GM15510 (cell line): ENCODE data around the gene C22orf31.

ENCODE experiments used
- POLR2A ChIP-seq: IDR thresholded peaks from 3 replicates; pipeline ENCODE4 v1.6.1; 2011; ENCODE audit warnings: borderline replicate concordance; ENCODE audit not compliant: insufficient read length; ENCODE audit errors: extremely low read depth

Gene C22orf31

DNA sequence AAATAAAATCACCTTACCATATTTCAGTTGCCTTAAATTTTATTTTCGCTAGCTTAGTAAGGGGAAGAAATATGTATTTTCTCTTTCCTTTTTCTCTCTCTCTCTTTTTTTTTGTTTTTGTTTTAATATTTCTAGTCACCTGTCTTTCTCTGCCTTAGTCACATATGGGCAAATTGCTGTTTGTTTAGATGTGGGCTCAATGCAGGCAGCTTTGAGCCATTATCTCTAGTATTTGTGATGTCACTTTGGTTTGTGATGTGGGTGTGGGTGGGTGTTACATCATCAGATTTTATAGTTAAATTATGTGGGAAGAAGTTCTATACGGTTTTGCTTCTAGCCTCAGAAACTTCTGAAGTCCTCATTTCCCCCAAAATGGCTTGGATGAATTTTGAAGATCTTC, at the start of gene C22orf31:
TSS of gene C22orf31 (minus strand) at position 59 of the 400 bp plus-strand sequence. CDS start at position 20, 39 bp downstream.
- no peak for TF ChIP-seq POLR2A

DNA sequence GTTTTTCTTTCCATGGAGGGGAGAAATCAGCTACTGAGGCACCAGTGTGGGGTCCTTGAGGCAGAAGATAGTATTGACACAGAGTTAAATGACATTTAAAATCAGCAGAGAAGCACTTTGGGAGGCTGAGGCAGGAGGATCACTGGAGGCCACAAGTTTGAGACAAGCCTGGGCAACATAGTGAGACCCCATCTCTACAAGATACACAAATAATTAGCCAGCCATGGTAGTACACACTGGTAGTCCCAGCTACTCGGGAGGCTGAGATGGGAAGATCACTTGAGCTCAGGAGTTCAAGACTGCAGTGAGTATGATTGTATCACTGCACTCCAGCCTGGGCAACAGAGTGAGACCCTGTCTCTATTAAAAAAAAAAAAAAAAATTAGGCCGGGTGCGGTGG, 49.3 kb upstream of the C22orf31 start:
- no peak for TF ChIP-seq POLR2A

GRCh38 chr22:29109822-29110221, 48.2 kb upstream of the C22orf31 start:
- TF ChIP-seq POLR2A: no peak

DNA sequence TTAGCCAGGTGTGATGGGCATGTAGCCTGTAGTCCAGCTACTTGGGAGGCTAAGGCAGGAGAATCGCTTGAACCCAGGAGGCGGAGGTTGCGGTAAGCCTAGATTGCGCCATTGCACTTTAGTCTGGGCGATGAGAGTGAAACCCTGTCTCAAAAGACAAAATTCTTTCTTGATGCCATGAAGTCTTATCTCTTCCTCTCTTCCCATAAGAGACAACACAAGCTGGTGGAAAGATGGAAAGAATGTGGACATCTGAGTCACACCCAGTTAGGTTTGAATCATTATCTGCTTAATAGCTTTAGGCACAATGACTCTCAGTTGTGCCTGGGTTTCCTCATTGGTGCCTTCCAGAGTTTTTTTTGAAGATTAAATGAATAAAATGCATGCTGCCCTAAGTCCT, 46.5 kb upstream of the C22orf31 start:
- TF ChIP-seq POLR2A: no peak

- TF ChIP-seq POLR2A: no peak
These were observed 45.2 kb upstream of the C22orf31 start for GRCh38 chr22:29106839-29107238.

DNA sequence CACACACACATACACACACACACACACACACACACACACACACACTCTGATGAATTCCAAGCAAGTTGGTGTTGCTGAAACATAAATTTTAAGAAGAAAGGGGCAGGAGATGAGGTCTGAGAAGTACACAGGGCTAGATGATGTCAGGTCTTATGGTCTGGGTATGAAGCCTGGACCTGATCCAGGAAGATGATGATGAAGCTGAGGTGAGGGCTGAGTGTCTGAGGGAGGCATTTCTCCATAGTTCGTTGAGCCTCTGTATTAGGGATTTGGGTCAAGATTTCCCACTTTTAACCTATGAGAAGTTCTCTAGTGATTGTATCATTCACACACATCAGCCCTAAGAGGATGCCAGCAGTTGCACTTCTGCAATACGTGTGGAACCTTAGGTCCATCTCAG, 43.8 kb upstream of the C22orf31 start:
- TF ChIP-seq POLR2A: no peak

DNA sequence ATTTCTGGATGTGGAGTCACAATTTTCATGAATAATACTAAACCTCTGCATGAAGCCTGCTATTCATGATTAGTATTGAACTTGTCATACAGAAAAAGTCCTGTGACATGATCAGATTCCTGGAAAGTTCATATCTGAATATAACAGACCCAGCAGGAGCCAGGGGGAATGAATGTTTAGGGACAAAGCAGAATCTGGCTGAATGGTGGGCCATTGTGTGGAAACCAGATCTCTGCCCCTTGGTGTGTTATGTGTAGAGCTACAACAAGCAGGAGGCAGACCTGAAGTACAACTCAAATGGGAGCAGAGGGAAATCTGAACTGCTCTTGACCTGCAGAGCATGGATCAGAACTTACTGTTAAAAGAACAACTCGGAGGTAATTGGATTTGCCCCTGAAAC, 41.5 kb upstream of the C22orf31 start:
- no peak for TF ChIP-seq POLR2A

DNA sequence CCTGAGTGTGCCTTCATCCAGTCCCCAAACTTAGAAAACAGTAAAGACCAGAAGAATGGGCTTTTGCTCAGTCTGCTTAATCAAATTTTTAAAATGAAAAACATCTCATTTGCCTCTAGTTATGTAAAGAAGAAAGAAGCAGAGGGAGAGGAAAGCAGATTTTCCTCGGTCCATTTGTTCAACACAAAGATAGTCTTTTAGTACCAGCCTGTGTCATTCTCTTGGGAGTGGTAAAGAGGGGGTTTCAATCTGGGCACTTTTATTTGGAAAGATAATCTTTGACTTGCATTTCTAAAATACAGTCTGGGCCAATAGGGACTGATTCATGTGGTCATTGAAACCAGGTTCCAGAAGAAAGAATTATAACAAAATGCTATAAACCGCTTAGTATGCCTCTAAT, 40.7 kb upstream of the C22orf31 start:
- TF ChIP-seq POLR2A: no peak

GRCh38 chr22:29098296-29098695, 36.7 kb upstream of the C22orf31 start:
- no peak for TF ChIP-seq POLR2A

DNA sequence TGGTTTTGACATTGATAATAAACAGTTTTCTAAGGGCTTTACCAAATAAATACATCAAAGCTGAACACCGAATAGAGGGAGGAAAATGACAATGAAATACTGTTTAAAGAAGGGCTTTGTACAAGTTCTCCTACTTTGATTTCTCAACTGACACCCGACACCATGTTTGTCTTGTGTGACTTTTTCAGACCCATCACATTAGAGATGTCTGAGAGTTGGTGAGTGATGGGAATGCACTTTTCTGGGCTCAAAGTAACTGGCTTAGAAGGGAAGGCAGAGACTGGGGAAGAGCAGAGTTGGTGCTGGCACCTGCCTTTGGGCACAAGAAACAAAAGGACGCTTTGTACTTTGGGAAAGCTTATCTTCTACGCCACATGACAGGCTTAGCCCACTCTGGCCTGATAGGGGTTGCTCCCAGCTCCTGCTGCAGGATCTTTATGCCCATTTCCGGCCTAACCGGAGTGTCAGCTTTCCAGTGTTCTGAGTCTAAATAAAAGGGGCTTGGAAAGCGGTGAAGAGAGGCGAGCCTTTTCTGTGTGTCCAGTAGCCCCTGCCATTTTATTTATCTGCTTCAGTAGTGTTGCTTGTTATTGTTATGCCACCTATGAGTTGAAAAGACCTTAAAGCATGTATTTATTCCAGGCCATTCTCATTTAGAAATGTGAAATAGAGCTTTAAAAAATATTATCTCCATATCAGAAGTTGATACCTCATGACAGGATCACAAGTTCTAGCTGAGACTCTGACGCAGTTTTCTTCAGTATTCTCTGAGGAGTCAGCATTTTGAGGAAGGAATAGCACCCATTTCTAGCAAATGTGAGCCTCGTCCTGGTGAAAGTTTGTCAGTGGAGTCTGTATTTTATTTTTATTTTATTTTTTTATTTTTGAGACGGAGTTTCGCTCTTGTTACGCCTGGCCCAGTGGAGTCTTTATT, 35.4 kb upstream of the C22orf31 start:
- no peak for TF ChIP-seq POLR2A

DNA sequence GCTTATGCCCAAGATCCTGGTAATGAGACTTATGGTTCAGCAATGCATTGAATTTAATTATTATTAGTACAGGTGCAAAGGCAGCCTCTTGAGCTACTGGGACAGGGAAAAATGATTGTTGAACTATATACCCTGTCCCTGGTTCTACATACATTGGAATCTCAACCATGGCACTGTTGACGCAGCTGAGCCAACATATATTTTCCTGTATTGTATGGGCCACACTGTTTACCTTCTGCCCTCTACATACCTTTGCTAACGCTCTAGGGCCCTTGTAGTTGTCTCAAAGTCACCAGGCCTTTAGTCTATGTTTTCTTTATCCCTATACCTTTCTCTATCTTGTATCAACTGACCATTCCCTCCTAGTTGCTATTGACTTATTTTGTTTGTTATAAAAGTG, 33.8 kb upstream of the C22orf31 start:
- TF ChIP-seq POLR2A: no peak

DNA sequence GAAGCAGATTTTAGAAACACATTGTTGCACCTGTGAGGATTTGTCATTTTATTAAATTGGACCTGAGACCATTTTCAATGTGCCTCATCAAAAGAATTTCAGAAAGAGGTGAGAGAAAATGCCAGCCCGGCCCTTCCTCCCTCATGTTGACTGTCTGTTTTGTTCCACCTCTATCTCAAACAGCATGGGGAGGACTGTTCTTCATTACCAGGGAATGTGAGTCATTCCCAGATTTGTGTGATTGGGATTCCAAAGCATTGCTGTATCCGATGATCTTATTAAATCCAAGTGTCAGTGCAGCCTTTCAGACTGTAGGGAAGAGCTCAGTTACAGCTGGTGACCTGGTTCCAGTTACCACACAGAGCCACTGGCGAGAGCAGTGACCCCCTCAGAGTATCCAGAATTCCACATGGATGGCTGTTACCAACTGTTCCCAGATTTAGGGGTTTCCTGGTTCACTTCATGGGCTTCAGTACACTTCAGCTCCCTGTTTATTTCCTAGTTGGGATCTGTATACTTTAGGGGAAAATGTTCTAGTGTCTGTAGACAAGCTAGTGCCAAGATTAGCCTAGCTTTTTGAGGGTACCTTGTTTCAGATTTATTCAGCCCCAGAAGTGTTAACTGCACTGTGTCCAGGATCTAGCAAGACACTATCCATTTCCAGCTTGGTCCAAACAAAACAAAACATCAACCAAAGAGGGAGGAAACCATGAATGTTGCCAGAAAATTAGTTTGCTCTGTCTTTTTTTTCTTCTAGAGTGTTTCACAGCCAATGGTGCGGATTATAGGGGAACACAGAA, 32.1 kb upstream of the C22orf31 start:
- TF ChIP-seq POLR2A: no peak

DNA sequence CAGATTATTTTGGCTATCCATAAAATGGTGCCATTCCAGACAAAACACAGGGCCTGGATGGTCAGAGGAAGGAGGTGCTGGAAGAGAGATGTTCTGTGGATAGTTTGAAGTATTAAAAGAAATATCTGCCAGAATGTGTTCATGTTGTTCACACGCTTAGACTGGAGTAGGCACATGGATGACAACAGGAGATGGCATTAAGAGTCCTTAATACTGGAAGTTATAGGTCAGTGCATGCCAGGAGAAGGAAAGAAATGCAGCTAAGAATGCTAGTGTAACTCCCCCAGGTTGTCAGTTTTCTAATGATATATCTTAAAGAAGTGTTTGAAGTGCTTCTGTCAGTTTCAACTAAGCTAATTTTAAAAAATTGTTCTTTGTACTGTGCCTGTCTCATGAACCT, 31.4 kb upstream of the C22orf31 start:
- no peak for TF ChIP-seq POLR2A

GRCh38 chr22:29092243-29092642, 30.6 kb upstream of the C22orf31 start:
- no peak for TF ChIP-seq POLR2A

- no peak for TF ChIP-seq POLR2A
These were observed 28.4 kb upstream of the C22orf31 start for GRCh38 chr22:29090039-29090438.

DNA sequence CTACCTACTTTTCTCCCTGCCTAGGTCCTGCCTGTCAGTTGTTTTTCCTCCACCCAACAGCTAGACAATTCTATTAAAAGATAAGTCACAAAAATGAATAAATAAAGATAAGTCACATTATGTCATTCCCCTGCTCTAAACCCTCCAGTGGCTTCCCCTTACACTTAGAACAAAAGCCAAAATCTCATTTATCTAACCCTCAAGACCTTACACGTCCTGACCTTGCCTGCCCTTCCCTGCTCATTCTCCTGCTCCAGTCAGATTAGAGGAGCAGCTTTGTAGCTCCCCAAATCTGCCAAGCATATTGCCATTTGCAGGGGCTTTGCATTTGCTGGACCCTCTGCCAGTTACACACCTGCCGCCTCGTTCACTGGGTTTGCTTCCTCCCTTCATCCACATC, 27.9 kb upstream of the C22orf31 start:
- no peak for TF ChIP-seq POLR2A

DNA sequence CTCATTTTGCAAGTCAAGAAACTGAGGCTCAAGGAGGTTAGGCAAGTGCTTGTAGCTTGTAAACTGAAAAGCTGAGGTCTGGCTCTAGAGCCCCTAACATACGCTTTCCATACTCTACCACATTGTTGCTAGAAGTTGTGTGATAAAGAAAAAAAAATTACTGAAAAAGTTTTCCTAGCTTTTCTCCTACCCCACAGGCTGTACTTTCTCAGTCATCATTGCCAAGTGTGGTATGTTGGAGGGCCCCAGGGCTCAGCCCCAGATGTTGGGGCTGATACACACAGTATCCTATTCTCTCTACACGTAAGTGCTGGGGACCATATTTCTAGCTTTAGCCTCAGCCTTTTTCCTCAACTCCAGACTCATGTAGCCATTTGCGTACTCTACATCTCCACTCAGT, 27.2 kb upstream of the C22orf31 start:
- TF ChIP-seq POLR2A: no peak

GRCh38 chr22:29087012-29087411, 25.4 kb upstream of the C22orf31 start:
- TF ChIP-seq POLR2A: no peak
